ENCODE measurements around the gene DNAI2. TPM values are rescaled to one million over a fixed set of nuclear protein-coding genes. Genes with fewer than 3 reads are reported as not detected.

Gene DNAI2
- total RNA-seq, 1 donor from 2014 or later: not detected

- no peaks in the 10 kb centered on the region for H3K36me3 Mint-ChIP-seq (ENCODE audit: unreplicated experiment)
These were observed 2.0 kb upstream of the DNAI2 start for GRCh38 chr17:74271901-74272561.

GRCh38 chr17:74272731-74273201 lies 1.3 kb upstream of the DNAI2 start:
- DNase-seq: no peak
- peaks cover 4% of the 10 kb centered on the region for H3K9me3 Mint-ChIP-seq (ENCODE audit: unreplicated experiment)
- H3K27ac Mint-ChIP-seq (ENCODE audit: unreplicated experiment): no peak overlapping the region
- no peak overlapping the region for H3K4me3 Mint-ChIP-seq (ENCODE audit: unreplicated experiment)
- H3K36me3 Mint-ChIP-seq (ENCODE audit: unreplicated experiment): no peaks in the 10 kb centered on the region
- H3K4me1 Mint-ChIP-seq (ENCODE audit: low read depth, unreplicated experiment): peaks cover 32% of the 10 kb centered on the region
- no peak for TF ChIP-seq CTCF (IDR thresholded peaks at IDR 0.05; ENCODE audit: partially characterized antibody, unreplicated experiment)
- peaks cover 8% of the 10 kb centered on the region for H3K27me3 Mint-ChIP-seq (ENCODE audit: unreplicated experiment)

More at GRCh38 chr17:74271901-74272561, 2.0 kb upstream of the DNAI2 start:
- TF ChIP-seq CTCF (IDR thresholded peaks at IDR 0.05; ENCODE audit: partially characterized antibody, unreplicated experiment): no peak
- H3K9me3 Mint-ChIP-seq (ENCODE audit: unreplicated experiment): peaks cover 4% of the 10 kb centered on the region
- no peak overlapping the region for H3K4me3 Mint-ChIP-seq (ENCODE audit: unreplicated experiment)
- peaks cover 32% of the 10 kb centered on the region for H3K4me1 Mint-ChIP-seq (ENCODE audit: low read depth, unreplicated experiment)
- no peak for DNase-seq
- no peak overlapping the region for H3K27ac Mint-ChIP-seq (ENCODE audit: unreplicated experiment)
- H3K27me3 Mint-ChIP-seq (ENCODE audit: unreplicated experiment): peaks cover 8% of the 10 kb centered on the region

- Mint-ChIP-seq H3K27ac (ENCODE audit: unreplicated experiment) (no peak overlapping the region), H3K27me3 (ENCODE audit: unreplicated experiment) (peaks cover 9% of the 10 kb centered on the region), H3K36me3 (ENCODE audit: unreplicated experiment) (no peaks in the 10 kb centered on the region), H3K9me3 (ENCODE audit: unreplicated experiment) (peaks cover 4% of the 10 kb centered on the region), H3K4me3 (ENCODE audit: unreplicated experiment) (peak overlapping the region; percentile 59), H3K4me1 (ENCODE audit: low read depth, unreplicated experiment) (peaks cover 32% of the 10 kb centered on the region)
- TF ChIP-seq CTCF (IDR thresholded peaks at IDR 0.05; ENCODE audit: partially characterized antibody, unreplicated experiment): no peak
- DNase-seq: no peak
These were observed 791 bp downstream of the DNAI2 start for GRCh38 chr17:74274709-74275340.

- peaks cover 29% of the 10 kb centered on the region for H3K4me1 Mint-ChIP-seq (ENCODE audit: low read depth, unreplicated experiment)
- H3K27ac Mint-ChIP-seq (ENCODE audit: unreplicated experiment): peak overlapping the region; percentile 84
- peaks cover 4% of the 10 kb centered on the region for H3K9me3 Mint-ChIP-seq (ENCODE audit: unreplicated experiment)
- H3K36me3 Mint-ChIP-seq (ENCODE audit: unreplicated experiment): no peaks in the 10 kb centered on the region
- no peak for TF ChIP-seq CTCF (IDR thresholded peaks at IDR 0.05; ENCODE audit: partially characterized antibody, unreplicated experiment)
- DNase-seq: no peak
- H3K4me3 Mint-ChIP-seq (ENCODE audit: unreplicated experiment): no peak overlapping the region
- peaks cover 7% of the 10 kb centered on the region for H3K27me3 Mint-ChIP-seq (ENCODE audit: unreplicated experiment)
These were observed 2.0 kb downstream of the DNAI2 start for GRCh38 chr17:74276051-74276476.

GRCh38 chr17:74276541-74277009 lies 2.5 kb downstream of the DNAI2 start:
- peaks cover 7% of the 10 kb centered on the region for H3K27me3 Mint-ChIP-seq (ENCODE audit: unreplicated experiment)
- peaks cover 29% of the 10 kb centered on the region for H3K4me1 Mint-ChIP-seq (ENCODE audit: low read depth, unreplicated experiment)
- DNase-seq: no peak
- H3K27ac Mint-ChIP-seq (ENCODE audit: unreplicated experiment): peak overlapping the region; percentile 84
- no peaks in the 10 kb centered on the region for H3K36me3 Mint-ChIP-seq (ENCODE audit: unreplicated experiment)
- H3K9me3 Mint-ChIP-seq (ENCODE audit: unreplicated experiment): peaks cover 4% of the 10 kb centered on the region
- peak overlapping the region; percentile 40 for H3K4me3 Mint-ChIP-seq (ENCODE audit: unreplicated experiment)
- TF ChIP-seq CTCF (IDR thresholded peaks at IDR 0.05; ENCODE audit: partially characterized antibody, unreplicated experiment): no peak

Measured in glutamatergic neuron (in vitro differentiated cells).